IMR-90 (cell line): ENCODE results near the gene COQ8A. TPM values are rescaled to one million over a fixed set of nuclear protein-coding genes. Genes with fewer than 3 reads are reported as not detected.

ENCODE experiments used
- ATAC-seq: fragments of 200-7000 bp; cut with Tn5 transposase; 2 replicates; pipeline ENCODE4 v1.9.1; 2020; ENCODE audit warnings: low read depth, mild to moderate bottlenecking, moderate library complexity
- BruUV-seq: library from RNA; stranded (reverse); fragments of 400-500 nt; replicated peaks from 2 replicates; lab custom pipeline; 2021; lab: Mats Ljungman, UMichigan
- CTCF ChIA-PET: fragments of 300-600 bp; formaldehyde crosslinking; extraction: SDS; loops from one replicate; lab custom pipeline; 2021; ENCODE audit warnings: antibody characterized with exemption; lab: Yijun Ruan, JAX
- POLR2A ChIA-PET: fragments of 300-600 bp; sonication (Branson Sonifier 250); formaldehyde crosslinking; loops from one replicate; lab custom pipeline; 2022; ENCODE audit warnings: antibody characterized with exemption; ENCODE audit not compliant: unreplicated experiment; lab: Charles Lee
- DNase-seq: peaks from one replicate; pipeline ENCODE4 v3.0.0; 2013
- H2AFZ ChIP-seq: replicated peaks from 2 replicates; pipeline ENCODE3; 2013; ENCODE audit warnings: low read length, mild to moderate bottlenecking; ENCODE audit not compliant: poor library complexity
- H2AK5ac ChIP-seq: 2 replicates; pipeline ENCODE4 v1.6.1; 2013; ENCODE audit warnings: low read depth, low read length, inconsistent platforms
- H2AK9ac ChIP-seq: replicated peaks from 2 replicates; pipeline ENCODE3; 2013; ENCODE audit warnings: mild to moderate bottlenecking, low read depth, low read length, moderate library complexity; ENCODE audit not compliant: poor library complexity
- H2BK120ac ChIP-seq: 2 replicates; pipeline ENCODE4 v1.6.1; 2013; ENCODE audit warnings: low read depth, low read length, inconsistent platforms
- H2BK15ac ChIP-seq: 3 replicates; pipeline ENCODE4 v1.6.1; 2013; ENCODE audit warnings: low read depth, low read length, inconsistent platforms
- H2BK20ac ChIP-seq: 2 replicates; pipeline ENCODE4 v1.6.1; 2013; ENCODE audit warnings: low read depth, mild to moderate bottlenecking, inconsistent platforms, low read length, moderate library complexity
- H2BK5ac ChIP-seq: 2 replicates; pipeline ENCODE4 v1.6.1; 2013; ENCODE audit warnings: mild to moderate bottlenecking, low read depth, low read length, inconsistent platforms; ENCODE audit not compliant: poor library complexity, severe bottlenecking
- H3K14ac ChIP-seq: replicated peaks from 2 replicates; pipeline ENCODE4 v1.6.1; 2013; ENCODE audit warnings: low read depth, low read length, inconsistent platforms
- H3K18ac ChIP-seq: 2 replicates; pipeline ENCODE4 v1.6.1; 2013; ENCODE audit warnings: low read depth, low read length, control low read depth
- H3K23ac ChIP-seq: 2 replicates; pipeline ENCODE4 v1.6.1; 2013; ENCODE audit warnings: low read depth, low read length, inconsistent platforms
- H3K27ac ChIP-seq: 2 replicates; pipeline ENCODE4 v1.5.1; 2013; ENCODE audit warnings: mild to moderate bottlenecking, control low read depth, low read length; ENCODE audit not compliant: insufficient read depth
- H3K27me3 ChIP-seq: 2 replicates; pipeline ENCODE4 v1.6.1; 2013; ENCODE audit warnings: low read length; ENCODE audit not compliant: control insufficient read depth, insufficient read depth
- H3K36me3 ChIP-seq: 2 replicates; pipeline ENCODE4 v1.6.1; 2013; ENCODE audit warnings: low read length, mixed read lengths; ENCODE audit not compliant: control insufficient read depth, insufficient read depth
- H3K4ac ChIP-seq: 2 replicates; pipeline ENCODE4 v1.6.1; 2013; ENCODE audit warnings: low read depth, low read length, inconsistent platforms
- H3K4me1 ChIP-seq: 2 replicates; pipeline ENCODE4 v1.6.1; 2013; ENCODE audit warnings: low read length, mixed read lengths; ENCODE audit not compliant: control insufficient read depth, insufficient read depth
- H3K4me2 ChIP-seq: 2 replicates; pipeline ENCODE4 v1.6.1; 2013; ENCODE audit warnings: low read depth, mild to moderate bottlenecking, control low read depth, low read length, moderate library complexity
- H3K4me3 ChIP-seq: 2 replicates; pipeline ENCODE4 v1.5.1; 2013; ENCODE audit warnings: low read depth, mild to moderate bottlenecking, control low read depth, low read length, moderate library complexity; ENCODE audit not compliant: insufficient read depth
- H3K56ac ChIP-seq: 2 replicates; pipeline ENCODE4 v1.6.1; 2013; ENCODE audit warnings: low read length, inconsistent platforms; ENCODE audit not compliant: insufficient read depth; ENCODE audit errors: extremely low read depth
- H3K79me1 ChIP-seq, 2 experiments: 2 replicates each; pipeline ENCODE4 v1.6.1; 2013; ENCODE audit warnings: low read length in 2 of 2, inconsistent platforms in 1 of 2, low read depth in 1 of 2
- H3K9ac ChIP-seq: 2 replicates; pipeline ENCODE4 v1.6.1; 2013; ENCODE audit warnings: low read depth, low read length, control low read depth
- H3K9me1 ChIP-seq: 2 replicates; pipeline ENCODE4 v1.6.1; 2013; ENCODE audit warnings: low read length, inconsistent platforms; ENCODE audit not compliant: insufficient read depth
- H3K9me3 ChIP-seq: 2 replicates; pipeline ENCODE4 v1.6.1; 2013; ENCODE audit warnings: low read length; ENCODE audit not compliant: control insufficient read depth, insufficient read depth
- H4K20me1 ChIP-seq: 2 replicates; pipeline ENCODE4 v1.6.1; 2013; ENCODE audit warnings: low read length, inconsistent platforms; ENCODE audit not compliant: insufficient read depth
- H4K5ac ChIP-seq: 2 replicates; pipeline ENCODE4 v1.6.1; 2013; ENCODE audit warnings: mild to moderate bottlenecking, low read depth, low read length, control low read depth
- H4K8ac ChIP-seq, 2 experiments: 2 replicates each; pipeline ENCODE4 v1.6.1; 2013; ENCODE audit warnings: low read depth in 2 of 2, low read length in 2 of 2, control low read depth in 1 of 2, inconsistent platforms in 1 of 2
- H4K91ac ChIP-seq: 2 replicates; pipeline ENCODE4 v1.6.1; 2013; ENCODE audit warnings: low read depth, low read length, inconsistent platforms; ENCODE audit not compliant: insufficient read depth
- CHD1 ChIP-seq: IDR thresholded peaks from 2 replicates; pipeline ENCODE4 v1.6.1; 2012; ENCODE audit warnings: low read depth, low read length, improper control_type of control experiment
- CTCF ChIP-seq: conservative IDR thresholded peaks from 2 replicates; pipeline ENCODE4 v1.5.1; 2012; ENCODE audit warnings: mild to moderate bottlenecking, low read depth, low read length, improper control_type of control experiment
- MAFK ChIP-seq: IDR thresholded peaks from 2 replicates; pipeline ENCODE4 v1.6.1; 2012; ENCODE audit warnings: low read depth, low read length, improper control_type of control experiment
- MXI1 ChIP-seq: IDR thresholded peaks from 2 replicates; pipeline ENCODE4 v1.6.1; 2012; ENCODE audit warnings: low read depth, mild to moderate bottlenecking, low read length, moderate library complexity, borderline replicate concordance
- RAD21 ChIP-seq: IDR thresholded peaks from 2 replicates; pipeline ENCODE4 v1.6.1; 2012; ENCODE audit warnings: low read length, improper control_type of control experiment
- RFX5 ChIP-seq: IDR thresholded peaks from 2 replicates; pipeline ENCODE4 v1.8.0; 2012; ENCODE audit warnings: low read depth, mild to moderate bottlenecking, low read length, moderate library complexity
- SMC3 ChIP-seq: fragments of 150-350 bp; IDR thresholded peaks from 2 replicates; pipeline ENCODE4 v1.6.1; 2016; ENCODE audit warnings: low read depth, mild to moderate bottlenecking, antibody characterized with exemption, low read length, moderate library complexity
- USF2 ChIP-seq: fragments of 150-350 bp; IDR thresholded peaks from 2 replicates; pipeline ENCODE4 v1.6.1; 2017; ENCODE audit warnings: mild to moderate bottlenecking, antibody characterized with exemption, low read length, low read depth
- WGBS, 2 experiments: methylation state at CpG; one replicate each; pipeline versions ENCODE4 v1.1.5 to v1.1.7; 2013; ENCODE audit warnings: missing lambda C conversion rate in 2 of 2; ENCODE audit not compliant: insufficient read length in 1 of 2; ENCODE audit errors: extremely low coverage in 2 of 2; 5-methylcytosine and 5-hydroxymethylcytosine counted together
- dilution Hi-C: fragments of 300-500 bp; cut with HindIII; formaldehyde crosslinking; loops from one replicate; pipeline ENCODE4 v1.14.3; 2018; ENCODE audit warnings: low sequenced_read_pairs; ENCODE audit not compliant: unreplicated experiment
- in situ Hi-C: fragments of 300-500 bp; cut with MboI; formaldehyde crosslinking; loops from 3 replicates; pipeline ENCODE4 v1.14.3; 2019; ENCODE audit warnings: low sequenced_read_pairs, inconsistent platforms, mixed read lengths
- intact Hi-C: fragments of 100-400 bp; cut with micrococcal nuclease; formaldehyde crosslinking; loops from 2 replicates; pipeline ENCODE4 v1.10.0; 2022
- polyA plus RNA-seq, 3 experiments: library from polyadenylated mRNA; depleted of rRNA; stranded (reverse); fragments of >200 nt; gene quantifications; 2 replicates each; pipeline ENCODE4 v1.2.3, GENCODE V29; 2012; ENCODE audit warnings: low replicate concordance in 1 of 3
- total RNA-seq: library from RNA; depleted of rRNA; stranded (reverse); fragments of >200 nt; gene quantifications from 2 replicates; pipeline ENCODE4 v1.2.3, GENCODE V29; 2012

The COQ8A gene
- total and polyA plus RNA-seq, 2 of the 4 experiments (the other 2 are of a cell fraction) = 3.8 to 6.1 TPM

- no peak overlapping the region for H3K18ac ChIP-seq
- no peak overlapping the region for H3K56ac ChIP-seq
- H3K27me3 ChIP-seq = no peaks in the 10 kb centered on the region
- H3K9me1 ChIP-seq = no peaks in the 10 kb centered on the region
- no peaks in the 10 kb centered on the region for H3K9me3 ChIP-seq
- no peaks in the 10 kb centered on the region for H4K20me1 ChIP-seq
- no peak overlapping the region for H4K5ac ChIP-seq
- H2AK9ac ChIP-seq = no peak overlapping the region
- H3K36me3 ChIP-seq = peaks cover 23% of the 10 kb centered on the region
- ChIA-PET CTCF (no interaction called here), POLR2A (interaction anchor here (0.9 kb wide), 1 partner anchor 12 kb away, joined by 3 read pairs; no protein-coding TSS in a partner anchor)
- in situ Hi-C loops (no loop called here), intact Hi-C loops (loop anchor here (10.0 kb wide), 1 partner anchor 445 kb away; the partner anchor contains the start of gene STUM), dilution Hi-C loops (no loop called here)
- H4K91ac ChIP-seq = no peak overlapping the region
- H2BK15ac ChIP-seq = no peak overlapping the region
- H3K4me1 ChIP-seq = no peaks in the 10 kb centered on the region; the same call in 1 of the 2 replicates
- H2BK120ac ChIP-seq = no peak overlapping the region
- DNase-seq (no peak), ATAC-seq (no peak)
- no TSS peak for BruUV-seq
- H4K8ac ChIP-seq = no peak overlapping the region
- H3K4me2 ChIP-seq = no peak overlapping the region
- H2AK5ac ChIP-seq = no peak overlapping the region
- H3K9ac ChIP-seq = no peak overlapping the region
- H2BK5ac ChIP-seq = no peak overlapping the region
- whole genome bisulfite sequencing, 2 experiments = 42% methylated on average over 5 of the region's 12 CpGs; no CpG with 5 or more reads in 1 of the 2 experiments
- H3K4me3 ChIP-seq = no peak overlapping the region
- no peak overlapping the region for H3K14ac ChIP-seq
- H2BK20ac ChIP-seq = no peak overlapping the region
- H3K4ac ChIP-seq = no peak overlapping the region
- H3K27ac ChIP-seq = no peak overlapping the region
- TF ChIP-seq MAFK (no peak), SMC3 (no peak), RAD21 (no peak), CHD1 (no peak), MXI1 (no peak), RFX5 (no peak), CTCF (no peak), USF2 (no peak)
- no peak overlapping the region for H3K23ac ChIP-seq
- no peaks in the 10 kb centered on the region for H3K79me1 ChIP-seq
- no peak overlapping the region for H2AFZ ChIP-seq
Observed at GRCh38 chr1:226989085-226989920, 49.2 kb downstream of the COQ8A start.
